ENCODE measurements around the gene DDX41. TPM values are rescaled to one million over a fixed set of nuclear protein-coding genes. Genes with fewer than 3 reads are reported as not detected.
A peak's percentile ranks its signal among the peaks of the same experiment; 100 is the strongest.
"Not testable (repeated sequence)": the region's sequence is repeated elsewhere in the genome, so short reads cannot be mapped to it uniquely, and the experiment has no call there.

DDX41 gene
- total RNA-seq: 37.9 TPM
- long read RNA-seq, transcript DDX41-208 (17 exons, 2,607 nt): major isoform, 15 of 28 reads
- long read RNA-seq, partial matches to known transcripts: 7 of 28 reads
- long read RNA-seq, other reads (novel, unspliced or antisense): 5 of 28 reads

DNA sequence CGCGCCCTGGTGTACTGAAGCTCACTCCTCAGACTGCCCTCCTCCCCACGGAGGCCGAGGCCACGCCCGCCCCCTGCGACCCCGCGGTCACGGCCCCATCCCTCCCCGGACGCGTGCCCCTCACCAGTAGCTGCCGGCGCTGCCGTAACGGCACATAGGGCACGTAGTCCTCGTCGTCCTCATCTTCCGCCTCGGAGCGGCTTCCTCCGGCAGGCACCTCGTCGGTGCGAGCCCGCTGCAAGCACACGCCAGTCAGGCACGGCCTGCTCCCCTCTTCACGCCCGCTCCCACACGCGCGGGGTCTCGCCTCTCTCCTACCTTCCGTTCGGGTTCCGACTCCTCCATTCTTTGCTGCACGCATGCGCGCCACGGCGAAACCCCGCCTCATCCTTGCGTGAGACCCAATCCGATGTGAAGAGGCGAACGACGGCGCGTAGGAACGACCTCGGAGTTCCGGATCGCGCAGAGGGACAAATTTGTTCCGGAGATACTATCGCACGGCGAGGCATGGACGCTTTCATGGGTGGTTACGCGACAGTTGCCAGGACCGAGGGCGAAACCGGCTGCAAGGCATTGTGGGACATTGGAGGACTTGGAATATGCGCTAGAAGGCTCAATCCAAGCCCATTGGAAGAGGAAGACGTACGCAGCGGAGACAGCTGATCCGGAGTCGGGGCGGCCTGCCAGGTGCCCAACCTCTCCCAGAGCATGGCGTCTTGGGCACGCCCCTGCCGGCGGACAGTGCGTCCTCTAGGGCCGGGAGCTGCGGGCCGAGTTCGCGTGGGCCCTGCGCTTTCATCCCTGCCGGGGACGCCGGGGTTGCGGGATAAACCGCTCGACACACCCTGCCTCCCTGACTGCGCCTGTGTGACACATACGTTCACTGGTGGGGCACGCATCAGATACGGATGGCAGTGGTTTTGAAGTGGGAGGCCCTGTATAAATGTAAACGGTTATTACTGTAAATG lies at the start of gene DDX41:
Gene DDX41 (minus strand): TSS at position 361 of the 968 bp plus-strand sequence. CDS start 16 bp downstream, at position 345.
- peak; percentile 98 for DNase-seq (ENCODE audit: low spot score)
- intact Hi-C loops (cut with DNase I): loop anchor here (2.0 to 5.0 kb wide), 3 partner anchors 18 to 75 kb away; partner anchors contain the start of gene TMED9

DNA sequence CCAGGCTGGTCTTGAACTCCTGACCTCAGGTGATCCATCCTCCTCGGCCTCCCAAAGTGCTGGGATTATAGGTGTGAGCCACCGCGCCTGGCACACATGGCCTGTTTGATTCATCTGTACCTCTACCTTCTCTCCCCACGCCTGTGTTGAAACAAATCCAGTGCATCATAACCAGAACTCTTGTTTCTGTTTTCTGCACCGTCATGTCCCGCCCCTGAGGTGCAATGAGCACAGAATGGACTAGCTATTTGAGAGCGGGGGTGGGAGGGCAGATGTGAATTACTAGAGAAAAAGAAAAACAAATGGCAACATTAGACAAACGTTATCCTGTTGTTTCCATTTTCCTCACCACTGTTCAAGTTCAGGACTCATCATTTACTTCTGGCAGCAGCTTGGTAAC lies 48.3 kb upstream of the DDX41 start:
- intact Hi-C loops (cut with DNase I): no loop called here
- no peak for DNase-seq (ENCODE audit: low spot score)

DNA sequence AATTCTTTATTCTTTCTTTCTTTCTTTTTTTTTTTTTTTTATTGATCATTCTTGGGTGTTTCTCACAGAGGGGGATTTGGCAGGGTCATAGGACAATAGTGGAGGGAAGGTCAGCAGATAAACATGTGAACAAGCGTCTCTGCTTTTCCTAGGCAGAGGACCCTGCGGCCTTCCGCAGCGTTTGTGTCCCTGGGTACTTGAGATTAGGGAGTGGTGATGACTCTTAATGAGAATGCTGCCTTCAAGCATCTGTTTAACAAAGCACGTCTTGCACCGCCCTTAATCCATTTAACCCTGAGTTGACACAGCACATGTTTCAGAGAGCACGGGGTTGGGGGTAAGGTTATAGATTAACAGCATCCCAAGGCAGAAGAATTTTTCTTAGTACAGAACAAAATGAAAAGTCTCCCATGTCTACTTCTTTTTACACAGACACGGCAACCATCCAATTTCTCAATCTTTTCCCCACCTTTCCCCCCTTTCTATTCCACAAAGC lies 42.7 kb upstream of the DDX41 start:
- intact Hi-C loops (cut with DNase I); DNase-seq (ENCODE audit: low spot score): not testable (repeated sequence)

DNA sequence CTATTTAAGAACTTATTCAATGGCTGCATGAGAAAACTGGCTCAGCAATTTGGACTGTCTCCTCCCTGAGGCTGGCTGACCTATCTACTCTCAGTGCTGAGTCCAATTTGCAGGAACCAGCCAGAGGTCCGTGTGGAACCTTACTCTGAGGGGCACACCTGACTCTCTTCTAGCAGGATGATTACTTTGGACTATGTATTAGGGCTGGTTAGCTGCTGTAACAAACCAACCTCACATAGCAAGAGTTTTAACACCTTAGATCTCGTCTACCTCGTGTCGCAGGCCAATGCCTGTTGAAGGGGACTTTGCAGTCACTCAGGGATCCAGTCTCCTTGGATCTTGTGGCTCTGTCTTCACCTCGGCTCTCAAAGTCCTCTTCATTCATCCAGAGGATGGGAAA lies 41.0 kb upstream of the DDX41 start:
- no peak for DNase-seq (ENCODE audit: low spot score)
- intact Hi-C loops (cut with DNase I): no loop called here

DNA sequence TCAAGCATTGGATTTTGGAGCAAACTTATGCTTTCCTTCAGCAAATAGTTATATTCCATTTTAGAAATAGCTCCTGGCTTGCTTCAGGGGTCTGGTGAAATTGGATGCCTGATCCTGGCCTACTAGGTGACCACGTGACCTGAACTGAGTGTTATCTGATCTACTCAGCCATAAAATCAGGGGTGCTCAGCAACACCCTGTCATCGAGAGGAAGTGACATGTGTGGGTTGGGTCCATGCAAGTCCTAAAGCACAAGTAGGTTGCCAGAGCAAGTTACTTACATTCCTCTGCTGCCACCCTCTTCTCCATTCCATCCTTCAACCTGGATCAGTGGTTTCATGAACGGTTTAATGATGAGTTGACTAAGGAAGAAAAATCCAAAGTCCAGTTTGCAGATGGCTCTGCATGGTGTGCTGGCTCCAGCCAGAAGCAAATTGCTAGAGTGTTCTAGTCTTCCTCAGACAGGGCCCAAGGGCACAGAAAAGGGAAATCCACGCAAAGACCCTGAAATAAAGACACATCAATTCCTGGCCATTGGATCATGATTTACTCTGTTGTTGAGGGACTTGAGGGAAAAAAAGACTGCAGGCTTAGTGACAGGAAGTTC lies 40.4 kb upstream of the DDX41 start:
- intact Hi-C loops (cut with DNase I): no loop called here
- no peak for DNase-seq (ENCODE audit: low spot score)

DNA sequence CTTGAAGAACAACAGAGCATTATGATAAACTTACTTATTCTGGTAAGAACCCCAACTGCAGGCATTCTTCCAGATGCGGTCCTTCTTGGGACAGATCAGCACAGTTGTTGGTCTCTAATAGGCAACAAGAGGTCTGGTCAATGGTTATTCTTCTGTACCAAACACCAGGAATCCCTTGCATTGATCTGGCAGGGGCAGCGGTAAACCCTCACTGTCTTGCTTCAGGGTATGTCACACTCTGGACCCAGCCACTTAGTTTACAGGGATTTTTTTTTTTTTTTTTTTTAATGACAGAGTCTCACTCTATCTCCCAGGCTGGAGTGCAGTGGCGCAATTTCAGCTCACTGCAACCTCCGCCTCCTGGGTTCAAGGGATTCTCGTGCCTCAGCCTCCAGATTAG lies 38.9 kb upstream of the DDX41 start:
- intact Hi-C loops (cut with DNase I): no loop called here
- no peak for DNase-seq (ENCODE audit: low spot score)

DNA sequence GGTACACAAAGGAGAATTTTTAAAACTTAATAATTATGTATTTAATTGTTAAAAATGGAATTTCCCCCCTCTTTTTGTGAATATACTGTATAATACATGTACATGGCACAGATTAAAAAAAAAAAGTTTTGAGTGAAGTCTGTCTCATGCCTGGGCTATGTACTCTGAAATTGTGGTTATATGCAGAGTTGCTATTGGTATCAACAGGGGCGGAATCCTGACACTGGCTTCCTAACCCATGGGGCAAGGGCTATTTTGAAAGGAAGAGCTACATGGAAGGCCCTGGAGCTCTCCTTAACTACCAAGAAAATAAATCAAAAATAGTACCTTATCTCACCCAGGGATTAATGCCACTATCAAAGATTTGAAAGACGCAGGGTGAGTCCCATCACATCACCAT lies 38.5 kb upstream of the DDX41 start:
- no peak for DNase-seq (ENCODE audit: low spot score)
- intact Hi-C loops (cut with DNase I): no loop called here

DNA sequence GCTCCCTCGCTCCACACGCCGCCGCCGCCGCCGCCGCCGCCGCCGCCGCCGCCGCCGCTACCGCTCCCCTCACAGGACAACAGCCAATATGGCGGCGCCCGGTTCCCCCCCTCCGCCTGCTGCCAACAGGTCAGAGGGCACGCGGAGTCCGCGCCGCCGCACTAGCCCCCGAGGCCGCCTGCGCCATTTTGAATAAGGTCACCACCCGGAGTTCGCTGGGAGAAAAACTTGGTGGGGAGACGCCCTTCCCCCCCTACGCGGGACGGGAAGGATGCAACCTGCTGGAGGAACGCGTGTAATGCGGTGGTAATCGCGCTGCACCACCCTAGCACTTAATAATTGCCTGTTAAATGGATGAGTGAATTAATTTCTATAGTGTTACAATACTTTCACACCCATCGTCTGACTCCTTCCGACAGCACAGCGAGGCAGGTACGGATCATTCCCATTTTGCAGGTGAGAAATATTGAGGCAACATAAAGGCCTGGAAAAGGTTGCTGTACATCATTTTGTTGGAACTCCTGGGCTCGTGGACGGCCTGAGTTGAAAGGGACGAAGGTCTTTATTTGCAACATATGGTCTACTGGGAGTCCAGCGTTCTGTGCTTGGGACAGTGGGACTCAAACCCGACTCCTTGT lies 37.8 kb upstream of the DDX41 start, which contains the start of gene FAM193B:
Gene FAM193B (minus strand): TSS at position 90 of the 638 bp plus-strand sequence. CDS start 105 bp downstream, outside the sequence.
- intact Hi-C loops (cut with DNase I): loop anchor here (5.0 kb wide), 1 partner anchor 38 kb away; the partner anchor contains the start of gene TMED9
- peak; percentile 98 for DNase-seq (ENCODE audit: low spot score)

DNA sequence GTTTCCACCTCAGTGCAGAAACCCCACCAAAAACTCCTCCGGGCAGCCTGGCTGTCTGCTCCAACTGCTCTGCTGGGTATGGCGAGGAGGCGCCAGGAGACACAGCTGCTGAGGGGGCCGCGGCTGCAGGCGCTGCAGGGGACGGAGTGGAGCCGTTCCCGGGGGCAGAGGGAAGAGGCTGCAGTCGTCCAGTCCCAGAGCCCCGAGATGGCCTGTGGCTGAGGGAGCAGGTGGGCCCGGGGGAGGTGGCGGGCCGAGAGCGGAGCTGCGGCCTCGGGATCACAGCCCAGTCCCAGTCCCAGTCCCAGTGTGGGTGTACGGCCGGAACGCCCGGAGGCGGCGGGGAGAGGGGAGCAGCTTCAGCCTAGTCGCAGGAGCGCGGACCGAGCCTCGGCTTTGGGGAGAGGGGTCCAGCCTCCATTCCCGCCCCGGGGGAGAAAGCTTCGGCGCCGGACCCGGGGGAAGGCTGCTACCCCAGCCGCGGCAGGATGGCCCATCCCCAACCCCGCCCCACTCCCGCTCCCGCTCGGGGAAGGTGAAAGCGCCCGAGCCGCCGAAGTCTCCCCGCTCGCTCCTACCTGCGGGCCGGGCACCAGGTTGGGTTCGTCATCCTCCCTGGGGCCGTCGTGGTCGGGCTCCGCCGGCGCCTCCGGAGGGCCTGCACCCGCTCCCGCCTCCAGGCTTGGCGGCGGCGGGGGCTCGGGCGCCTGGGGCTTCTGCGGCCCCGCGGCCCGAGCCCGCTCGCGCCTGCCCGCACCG lies 37.1 kb upstream of the DDX41 start:
- DNase-seq (ENCODE audit: low spot score): peak; percentile 78
- intact Hi-C loops (cut with DNase I): loop anchor here (2.0 to 5.0 kb wide), 2 partner anchors 37 to 38 kb away; partner anchors contain the start of genes DDX41 and TMED9

DNA sequence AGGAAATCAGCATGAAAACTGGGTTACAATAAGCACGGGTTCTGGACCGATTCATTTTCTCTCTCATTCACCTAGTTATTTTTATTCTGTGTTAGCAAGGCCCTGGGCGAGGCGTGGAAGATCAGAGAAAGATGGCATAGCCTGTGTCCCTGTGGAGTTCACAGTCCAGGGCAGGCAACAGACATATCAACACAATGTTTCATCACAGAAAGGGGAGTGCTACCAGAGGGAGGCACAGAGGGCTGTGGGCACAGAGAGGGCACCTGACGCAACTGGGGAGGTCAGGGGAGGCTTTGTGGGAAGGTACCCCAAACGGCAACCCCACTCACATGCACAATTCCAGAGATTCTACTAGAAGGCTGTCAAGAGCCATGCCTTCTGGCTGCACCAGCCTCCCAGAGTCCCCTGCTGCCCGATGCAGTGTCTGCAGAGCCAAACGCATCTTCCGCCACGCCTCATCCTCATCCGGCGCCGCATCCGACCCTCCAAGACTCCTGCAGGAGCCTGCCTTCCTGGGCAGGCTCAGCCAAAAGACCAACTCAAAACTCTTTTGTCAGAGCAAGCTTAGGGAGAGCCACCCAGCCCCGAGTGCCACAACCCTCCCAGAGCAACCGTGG lies 36.2 kb upstream of the DDX41 start:
- DNase-seq (ENCODE audit: low spot score): no peak
- intact Hi-C loops (cut with DNase I): loop anchor here (2.0 to 5.0 kb wide), 2 partner anchors 36 to 39 kb away; partner anchors contain the start of genes DDX41 and TMED9

DNA sequence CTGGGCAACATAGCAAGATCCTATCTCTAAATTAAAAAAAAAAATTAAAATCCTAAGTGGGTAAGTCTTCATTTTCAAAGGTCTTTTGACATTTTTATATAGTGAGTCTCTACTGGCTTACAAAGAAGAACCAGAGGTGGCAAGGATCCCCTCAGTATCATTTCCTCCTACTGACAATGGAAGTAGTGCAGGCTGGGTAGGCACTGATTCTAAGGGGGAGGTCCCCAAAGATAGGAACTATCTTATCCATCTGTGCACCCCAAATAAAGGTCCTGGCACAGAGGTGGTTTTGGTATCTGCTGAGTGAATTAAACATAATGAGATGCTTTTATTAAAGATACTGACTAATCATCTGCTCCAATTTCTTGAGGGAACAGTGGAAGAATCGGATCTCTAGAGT lies 33.4 kb upstream of the DDX41 start:
- intact Hi-C loops (cut with DNase I): loop anchor here (5.0 kb wide), 1 partner anchor 42 kb away; the partner anchor contains the start of gene TMED9
- no peak for DNase-seq (ENCODE audit: low spot score)

DNA sequence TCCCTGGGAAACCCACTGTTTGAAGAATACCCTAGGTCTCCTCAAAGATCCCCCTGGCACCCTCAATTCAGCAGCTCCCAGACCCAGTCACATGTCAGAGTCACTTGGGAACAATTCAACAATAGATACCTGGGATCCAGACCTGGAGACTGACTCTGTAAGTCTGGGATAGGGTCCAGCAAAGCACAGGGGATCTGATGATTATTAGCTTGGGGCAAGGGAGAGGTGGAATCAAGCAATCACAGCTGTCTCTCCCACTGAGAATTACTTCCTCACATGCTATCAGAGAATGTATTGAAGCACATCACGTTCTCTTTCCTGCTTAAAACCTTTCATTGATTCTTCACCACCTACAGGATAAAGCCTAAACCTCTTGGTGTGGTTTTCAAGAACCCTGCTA lies 31.7 kb upstream of the DDX41 start:
- intact Hi-C loops (cut with DNase I): no loop called here
- no peak for DNase-seq (ENCODE audit: low spot score)

DNA sequence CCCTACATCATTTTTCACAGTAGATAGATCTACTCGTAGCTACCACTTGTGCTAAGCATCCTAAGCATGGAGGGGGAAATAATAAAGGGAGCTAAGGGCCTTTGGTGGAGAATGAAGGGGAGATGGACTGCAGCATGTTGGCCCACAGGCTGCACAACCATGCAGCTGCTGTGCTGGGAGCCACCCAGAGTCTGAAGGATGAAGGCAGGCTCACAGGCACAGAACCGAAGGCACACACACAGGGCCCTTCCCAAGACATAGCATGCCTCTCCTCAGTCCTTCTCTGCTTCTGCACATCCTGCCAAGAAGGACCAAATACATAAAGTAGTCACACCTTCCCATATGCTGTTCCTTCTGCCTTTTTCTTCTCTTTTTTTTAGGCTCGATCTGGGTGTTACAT lies 31.0 kb upstream of the DDX41 start:
- no peak for DNase-seq (ENCODE audit: low spot score)
- intact Hi-C loops (cut with DNase I): no loop called here

DNA sequence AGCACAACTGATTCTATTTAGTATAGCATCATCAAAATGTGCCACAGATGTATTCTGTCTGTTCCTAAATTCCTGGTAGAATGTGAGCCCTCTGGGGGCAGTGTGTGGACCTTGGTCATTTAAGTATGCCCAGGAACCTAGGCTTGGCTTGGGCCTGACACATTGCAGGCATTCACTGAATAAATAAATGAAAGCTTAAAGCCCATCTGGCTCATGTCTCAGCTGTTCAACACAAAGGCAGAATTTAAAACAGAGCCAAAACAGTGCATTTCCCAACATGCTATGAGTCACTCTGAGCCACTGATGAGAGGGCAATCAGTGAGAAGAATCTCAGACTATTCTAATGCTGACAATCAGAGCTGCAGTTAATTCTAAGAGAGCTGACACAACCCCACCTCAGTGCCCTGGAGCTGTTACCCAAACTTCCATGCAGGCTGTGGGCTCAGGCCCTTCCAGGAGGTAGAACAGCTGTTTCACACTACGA lies 29.5 kb upstream of the DDX41 start:
- intact Hi-C loops (cut with DNase I): no loop called here
- DNase-seq (ENCODE audit: low spot score): no peak

DNA sequence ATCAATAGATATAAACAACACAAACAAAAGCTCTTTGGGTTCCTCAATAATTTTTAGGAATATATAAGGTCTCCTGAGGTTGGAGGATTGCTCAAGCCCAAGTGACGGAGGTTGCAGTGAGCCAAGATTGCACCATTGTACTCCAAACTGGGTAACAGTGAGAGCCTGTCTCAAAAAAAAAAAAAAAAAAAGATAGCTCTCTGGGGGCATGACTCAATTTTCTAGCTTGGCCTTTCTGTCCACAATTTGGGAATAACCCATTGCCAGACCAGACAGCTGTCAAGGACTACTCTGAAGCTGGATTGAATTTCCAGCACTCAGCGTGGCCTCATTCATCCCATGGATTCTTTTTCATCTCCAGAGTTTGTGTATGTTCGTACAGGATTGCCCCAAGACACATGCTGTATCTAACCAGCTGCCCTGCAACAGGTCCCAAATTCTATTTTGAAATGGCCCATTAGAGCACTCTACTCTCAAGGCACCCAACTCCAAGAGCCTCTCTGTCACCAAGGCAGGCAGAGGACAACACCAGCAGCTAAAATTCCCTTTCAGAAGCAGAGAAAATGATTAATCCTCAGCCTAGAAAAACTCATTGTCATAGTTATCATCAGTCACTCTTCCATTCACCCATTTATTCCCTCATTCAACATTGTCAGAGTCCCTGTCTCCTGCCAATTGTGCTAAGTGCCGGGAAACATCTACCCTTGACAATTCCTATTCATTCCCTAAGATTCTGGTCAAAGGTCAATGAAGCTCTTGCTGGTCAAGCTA lies 28.9 kb upstream of the DDX41 start:
- intact Hi-C loops (cut with DNase I): no loop called here
- no peak for DNase-seq (ENCODE audit: low spot score)

DNA sequence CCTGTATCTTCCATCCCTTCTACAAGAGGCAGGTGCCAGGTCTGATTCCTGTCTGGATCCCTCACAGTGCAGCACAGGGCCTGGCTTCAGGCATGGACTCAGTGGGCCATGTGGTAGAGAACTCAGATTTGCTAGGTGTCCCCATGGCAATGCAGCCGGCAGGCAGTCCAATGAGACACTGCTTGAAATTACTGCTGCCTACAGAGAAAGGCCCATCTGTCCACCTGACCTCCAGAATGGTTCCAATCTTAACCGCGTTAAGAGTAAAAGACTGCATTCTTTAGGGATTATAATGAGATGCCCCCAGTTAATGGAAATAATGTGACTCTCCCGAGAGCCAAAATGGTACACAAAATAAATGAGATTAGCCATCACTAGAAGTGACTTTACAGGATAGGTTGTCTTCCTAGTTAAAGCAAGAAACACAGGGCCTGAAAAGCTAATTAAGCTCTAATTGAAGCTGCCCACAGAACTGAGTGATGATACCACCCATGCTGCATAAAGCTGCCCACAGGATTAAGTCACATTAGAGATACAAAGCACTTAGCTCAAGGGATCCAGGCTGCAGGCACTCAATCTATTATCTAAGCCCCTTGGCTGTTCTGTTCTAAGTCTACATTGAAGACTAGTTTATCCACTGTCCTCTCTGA lies 26.2 kb upstream of the DDX41 start:
- DNase-seq (ENCODE audit: low spot score): no peak
- intact Hi-C loops (cut with DNase I): no loop called here

DNA sequence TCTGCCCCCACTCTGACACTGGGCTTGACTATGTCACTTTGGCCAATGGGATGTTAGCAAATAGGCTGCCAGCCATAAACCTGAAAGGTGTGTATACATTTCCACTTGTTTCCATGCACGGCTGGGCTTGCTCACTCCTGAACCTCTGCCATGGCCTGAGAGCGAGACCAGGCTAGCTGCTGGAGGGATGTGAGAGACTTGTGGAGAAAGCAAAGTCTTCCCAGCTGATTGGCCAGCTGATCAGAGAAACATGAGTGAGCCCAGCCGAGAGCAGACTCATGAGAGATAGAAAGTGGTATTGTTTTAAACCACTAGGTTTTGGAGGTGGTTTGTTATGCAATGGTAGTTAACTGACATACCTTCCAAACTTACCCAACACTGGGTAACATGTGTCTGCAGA lies 23.7 kb upstream of the DDX41 start:
- intact Hi-C loops (cut with DNase I): no loop called here
- no peak for DNase-seq (ENCODE audit: low spot score)
